Measurements from ENCODE around the gene HOXC12.

DNA sequence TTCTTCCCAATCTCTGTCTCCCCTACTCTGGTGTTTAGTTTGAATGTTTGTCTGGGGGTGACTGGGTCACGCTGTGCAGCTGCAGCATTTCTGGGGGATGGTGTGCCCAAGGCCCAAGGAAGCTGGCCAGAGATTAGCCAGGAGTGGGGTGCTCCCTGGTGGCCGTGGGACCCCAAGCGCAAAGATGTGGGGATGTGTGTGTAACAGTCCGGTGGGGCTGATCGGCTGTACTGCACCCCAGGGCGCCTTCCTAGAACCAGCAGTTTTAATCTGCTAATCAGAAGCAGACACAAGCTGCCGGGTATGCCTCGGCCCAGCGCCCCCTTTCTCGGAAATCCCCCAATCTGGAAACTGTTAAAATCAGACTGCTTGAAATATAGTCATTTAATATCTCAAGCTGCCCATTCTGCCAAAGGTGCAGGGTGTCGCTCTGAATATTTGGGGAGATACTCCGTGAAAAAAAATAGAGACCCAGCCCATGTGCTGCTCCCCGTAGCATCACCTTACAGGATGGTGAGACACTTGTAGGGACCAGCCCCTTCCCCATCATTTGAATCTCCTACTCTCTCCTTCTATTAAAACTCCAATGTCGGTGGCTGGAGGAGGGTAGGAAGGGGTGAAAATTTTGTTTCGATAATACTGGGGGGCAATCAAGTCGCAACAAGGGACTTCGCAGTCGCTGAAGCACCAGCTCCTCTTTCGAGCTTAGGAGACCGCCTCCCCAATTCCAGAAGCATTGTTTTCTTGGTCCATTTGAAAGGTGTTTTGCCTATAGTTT lies 49.5 kb downstream of the HOXC12 start:
- TF ChIP-seq, protein P1, sequence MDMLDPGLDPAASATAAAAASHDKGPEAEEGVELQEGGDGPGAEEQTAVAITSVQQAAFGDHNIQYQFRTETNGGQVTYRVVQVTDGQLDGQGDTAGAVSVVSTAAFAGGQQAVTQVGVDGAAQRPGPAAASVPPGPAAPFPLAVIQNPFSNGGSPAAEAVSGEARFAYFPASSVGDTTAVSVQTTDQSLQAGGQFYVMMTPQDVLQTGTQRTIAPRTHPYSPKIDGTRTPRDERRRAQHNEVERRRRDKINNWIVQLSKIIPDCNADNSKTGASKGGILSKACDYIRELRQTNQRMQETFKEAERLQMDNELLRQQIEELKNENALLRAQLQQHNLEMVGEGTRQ (IDR thresholded peaks at IDR 0.05; ENCODE audit: borderline replicate concordance, low read depth, low read length), result no peak
- TF ChIP-seq CTCF (IDR thresholded peaks at IDR 0.05) (no peak; the same call in 1 of the 2 replicates), POLR2AphosphoS5 (IDR thresholded peaks at IDR 0.05; ENCODE audit: low read depth, low read length) (no peak), REST (IDR thresholded peaks at IDR 0.05; ENCODE audit: low read depth, low read length) (no peak), FOXJ3 (CRISPR knock-in tag; IDR thresholded peaks at IDR 0.05) (no peak), EZH2phosphoT487 (IDR thresholded peaks at IDR 0.05; ENCODE audit: borderline replicate concordance, low read depth) (no peak), YY1 (IDR thresholded peaks at IDR 0.05; ENCODE audit: low read depth) (no peak), GATA2 (CRISPR knock-in tag; IDR thresholded peaks at IDR 0.05) (no peak)
- TF ChIP-seq, protein P2, sequence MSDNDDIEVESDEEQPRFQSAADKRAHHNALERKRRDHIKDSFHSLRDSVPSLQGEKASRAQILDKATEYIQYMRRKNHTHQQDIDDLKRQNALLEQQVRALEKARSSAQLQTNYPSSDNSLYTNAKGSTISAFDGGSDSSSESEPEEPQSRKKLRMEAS (IDR thresholded peaks at IDR 0.05; ENCODE audit: low read depth), result no peak
- TF ChIP-seq, protein P3, sequence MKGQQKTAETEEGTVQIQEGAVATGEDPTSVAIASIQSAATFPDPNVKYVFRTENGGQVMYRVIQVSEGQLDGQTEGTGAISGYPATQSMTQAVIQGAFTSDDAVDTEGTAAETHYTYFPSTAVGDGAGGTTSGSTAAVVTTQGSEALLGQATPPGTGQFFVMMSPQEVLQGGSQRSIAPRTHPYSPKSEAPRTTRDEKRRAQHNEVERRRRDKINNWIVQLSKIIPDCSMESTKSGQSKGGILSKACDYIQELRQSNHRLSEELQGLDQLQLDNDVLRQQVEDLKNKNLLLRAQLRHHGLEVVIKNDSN (IDR thresholded peaks at IDR 0.05; ENCODE audit: borderline replicate concordance, low read depth), result no peak
